Esophagus (tissue), 2 donors: Measurements from ENCODE around the gene COX19. TPM values are rescaled to one million over a fixed set of nuclear protein-coding genes. Genes with fewer than 3 reads are reported as not detected.

ENCODE experiments used
- polyA plus RNA-seq, 2 donors: library from polyadenylated mRNA; stranded (reverse); fragments of 200-250 nt; gene quantifications; one replicate each; pipeline ENCODE4 v1.2.3, GENCODE V29; 2013
- donor health status: healthy with polysubstance abuse.
- donor health status: Bipolar disorder and iron deficiency.

COX19 gene
- polyA plus RNA-seq, 2 donors = 4.1 to 5.5 TPM

Other genes with a start within 250 kb of the COX19 start
- 10 to 100 TPM in 1 of 2 donors, 1 to 10 TPM in 1; 7.8 to 14.6 TPM for gene DNAAF5, start 248.8 kb downstream of the COX19 start, polyA plus RNA-seq
- 10 to 100 TPM; 10.4 to 10.9 TPM for gene PRKAR1B, start 248.3 kb downstream of the COX19 start, polyA plus RNA-seq
- 10 to 100 TPM; 54.7 to 91.6 TPM for gene SUN1, start 143.1 kb downstream of the COX19 start, polyA plus RNA-seq
- gene GET4, start 99.0 kb downstream of the COX19 start, polyA plus RNA-seq = 10 to 100 TPM; 43.2 to 44.5 TPM
- 10 to 100 TPM in 1 of 2 donors, 1 to 10 TPM in 1; 5.8 to 25.7 TPM for gene ADAP1, start 20.9 kb downstream of the COX19 start, polyA plus RNA-seq
- gene CYP2W1, start 7.6 kb upstream of the COX19 start, polyA plus RNA-seq = 1 to 10 TPM in 1 of 2 donors, under 1 TPM in 1; 0.48 to 1.5 TPM
- 1 to 10 TPM; 4.5 to 6.3 TPM for gene GPR146, start 69.0 kb upstream of the COX19 start, polyA plus RNA-seq
- gene GPER1, start 112.6 kb upstream of the COX19 start, polyA plus RNA-seq = 1 to 10 TPM in 1 of 2 donors, under 1 TPM in 1; 0.81 to 1.1 TPM
- gene ZFAND2A, start 184.6 kb upstream of the COX19 start, polyA plus RNA-seq = 10 to 100 TPM; 24.8 to 38.1 TPM